ENCODE results near the gene NOXRED1. TPM values are rescaled to one million over a fixed set of nuclear protein-coding genes. Genes with fewer than 3 reads are reported as not detected.

The NOXRED1 gene
- 0.08 to 0.18 TPM in 2 of 5 replicates, not detected in the others for total RNA-seq (2022; extraction: Qiagen RNA extraction)

GRCh38 chr14:77423423-77423822, at the start of gene NOXRED1:
Gene NOXRED1, minus strand, starts transcription at chr14:77423523. Its CDS starts 634 bp downstream, at chr14:77422889.

DNA sequence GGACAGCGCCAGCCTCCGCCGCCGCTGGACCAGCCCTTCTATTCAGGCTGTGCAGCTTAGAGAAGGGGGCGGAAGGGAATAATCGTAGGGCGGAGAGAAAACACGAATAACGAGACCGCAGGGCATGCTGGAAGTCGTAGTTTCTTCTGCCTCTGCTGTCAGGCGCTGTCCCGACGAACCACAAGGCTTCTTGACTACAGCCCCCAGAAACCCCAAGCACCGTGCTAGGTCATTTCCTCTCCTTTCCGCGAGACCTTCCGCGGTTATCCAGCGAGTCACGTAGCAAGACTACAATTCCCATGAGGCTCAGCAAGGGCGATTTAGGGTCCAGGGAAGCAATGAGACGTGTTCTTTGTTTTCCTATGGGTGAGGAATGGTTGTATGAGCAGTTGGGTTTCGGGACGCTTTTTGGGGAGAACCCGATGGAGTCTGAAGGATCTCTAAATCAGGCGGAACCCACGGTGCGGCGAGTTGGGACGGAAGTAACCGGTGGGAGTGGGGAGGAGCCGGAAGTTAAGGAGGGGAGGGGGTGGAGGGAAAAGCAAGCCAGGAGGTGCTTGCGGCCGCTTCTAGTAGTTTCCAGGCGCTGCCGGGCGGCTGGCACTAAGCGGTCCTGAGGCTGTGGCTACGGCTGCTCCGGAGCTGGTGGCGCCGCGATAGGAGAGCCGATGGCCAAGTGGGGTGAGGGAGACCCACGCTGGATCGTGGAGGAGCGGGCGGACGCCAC, 34.4 kb upstream of the NOXRED1 start, which contains the start of the genes AHSA1 and VIPAS39:
TSS of gene AHSA1 (plus strand) at position 572 of the 727 bp plus-strand sequence. CDS start at position 669, 97 bp downstream.
TSS of gene VIPAS39 (minus strand) at position 80 of the 727 bp plus-strand sequence. CDS start 3,499 bp downstream, outside the sequence.

DNA sequence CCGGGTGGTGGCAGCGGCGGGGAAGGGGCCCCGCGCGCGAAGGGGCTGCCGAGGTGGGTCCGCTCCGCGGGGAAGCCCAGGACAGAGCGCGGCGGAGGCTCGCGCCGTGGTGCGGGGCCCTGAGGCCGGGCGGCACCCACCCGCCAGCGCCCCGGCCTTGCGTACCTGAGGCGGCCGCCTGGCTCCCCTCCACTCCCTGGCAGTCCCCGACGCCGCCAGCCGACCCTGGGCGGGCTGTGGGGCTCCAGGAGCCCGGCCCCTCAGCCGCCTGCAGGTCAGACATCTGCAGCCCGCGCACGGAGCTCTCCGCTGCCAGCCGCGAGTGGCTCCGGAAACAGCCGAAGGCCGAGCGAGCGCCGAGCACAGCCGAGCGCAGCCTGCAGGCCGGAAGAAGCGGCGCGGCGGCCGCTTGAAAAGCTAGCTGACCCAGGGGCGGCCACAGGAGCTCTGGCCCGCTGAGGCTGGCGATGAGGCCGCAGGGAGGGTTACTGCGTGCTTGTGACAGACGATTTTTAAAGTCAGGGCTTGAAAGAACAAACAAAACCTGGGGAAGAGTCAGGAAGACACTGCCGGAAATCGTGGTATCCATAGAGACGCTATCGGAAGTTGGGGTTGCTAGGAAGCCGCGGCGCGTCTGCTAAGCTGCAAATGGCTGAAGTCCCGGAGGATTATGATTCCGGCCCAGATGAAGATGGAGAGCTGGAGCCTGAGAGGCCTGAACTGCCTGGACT, 46.4 kb downstream of the NOXRED1 start, which contains the start of the genes SAMD15 and TMED8:
TSS of gene SAMD15 (plus strand) at position 609 of the 731 bp plus-strand sequence. CDS start at position 649, 40 bp downstream.
TSS of gene TMED8 (minus strand) at position 324 of the 731 bp plus-strand sequence. CDS start at position 283, 41 bp downstream.

Other genes with a start within 250 kb of the NOXRED1 start
- 0.78 to 1.4 TPM (median 0.96 TPM) in 5 replicates for gene TMEM63C, start 241.7 kb downstream of the NOXRED1 start, total RNA-seq (2022; extraction: Qiagen RNA extraction)
- not detected in 5 replicates for gene NGB, start 152.3 kb downstream of the NOXRED1 start, total RNA-seq (2022; extraction: Qiagen RNA extraction)
- 28.5 to 33.6 TPM (median 33.2 TPM) in 5 replicates for gene POMT2, start 102.6 kb downstream of the NOXRED1 start, total RNA-seq (2022; extraction: Qiagen RNA extraction)
- gene GSTZ1, start 102.5 kb downstream of the NOXRED1 start, total RNA-seq (2022; extraction: Qiagen RNA extraction), result 31.4 to 36.5 TPM (median 36.3 TPM) in 5 replicates
- gene TMED8, start 46.4 kb downstream of the NOXRED1 start, total RNA-seq (2022; extraction: Qiagen RNA extraction), result 5.4 to 8.0 TPM (median 7.1 TPM) in 5 replicates
- 1.7 to 2.7 TPM (median 2.1 TPM) in 5 replicates for gene SAMD15, start 46.1 kb downstream of the NOXRED1 start, total RNA-seq (2022; extraction: Qiagen RNA extraction)
- gene VIPAS39, start 34.1 kb upstream of the NOXRED1 start, total RNA-seq (2022; extraction: Qiagen RNA extraction), result 13.1 to 15.5 TPM (median 13.9 TPM) in 5 replicates
- gene AHSA1, start 34.6 kb upstream of the NOXRED1 start, total RNA-seq (2022; extraction: Qiagen RNA extraction), result 240 to 356 TPM (median 251 TPM) in 5 replicates
- gene ISM2, start 75.3 kb upstream of the NOXRED1 start, total RNA-seq (2022; extraction: Qiagen RNA extraction), result 0.24 to 0.44 TPM (median 0.42 TPM) in 5 replicates
- 24.5 to 32.3 TPM (median 30.1 TPM) in 5 replicates for gene SPTLC2, start 193.1 kb upstream of the NOXRED1 start, total RNA-seq (2022; extraction: Qiagen RNA extraction)